ENCODE data around the gene GM2A.

DNA sequence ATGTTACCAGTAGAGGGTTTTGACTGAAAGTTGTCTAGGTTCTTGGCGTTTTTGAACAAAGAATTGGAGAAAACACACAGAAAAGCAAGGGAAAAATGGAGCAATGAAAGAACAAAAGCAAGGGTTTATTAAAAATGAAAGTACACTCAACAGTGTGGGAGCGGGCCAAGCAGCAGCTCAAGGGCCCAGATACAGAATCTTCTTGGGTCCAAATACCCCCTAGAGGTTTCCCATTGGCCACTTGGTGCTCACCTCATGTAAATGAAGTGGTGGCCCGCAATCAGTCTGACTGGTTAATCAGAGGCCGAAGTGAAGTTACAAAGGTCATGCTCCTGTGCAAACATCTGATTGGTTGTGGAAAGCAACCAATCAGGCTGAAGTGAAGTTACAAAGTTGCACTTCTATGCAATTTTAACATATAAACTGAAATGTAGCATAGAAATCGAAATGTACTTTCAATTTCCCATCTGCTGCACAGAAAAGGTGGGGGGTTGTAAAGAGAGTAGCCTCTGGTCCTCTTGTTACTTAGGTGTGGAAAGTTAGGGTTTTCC lies 1.9 kb upstream of the GM2A start:
- TF ChIP-seq FOXM1 (IDR thresholded peaks at IDR 0.05; ENCODE audit: borderline replicate concordance) (no peak), HDGF (IDR thresholded peaks at IDR 0.05; ENCODE audit: borderline replicate concordance) (no peak), BHLHE40 (IDR thresholded peaks at IDR 0.05; ENCODE audit: borderline replicate concordance) (no peak), SP1 (IDR thresholded peaks at IDR 0.05) (no peak), ELF4 (IDR thresholded peaks at IDR 0.05) (no peak), FOXA1 (IDR thresholded peaks at IDR 0.05) (no peak), SUZ12 (IDR thresholded peaks at IDR 0.05) (no peak), NFRKB (IDR thresholded peaks at IDR 0.05) (no peak), L3MBTL2 (conservative IDR thresholded peaks at IDR 0.05) (no peak), FOXK2 (IDR thresholded peaks at IDR 0.05) (no peak), CTBP1 (IDR thresholded peaks at IDR 0.05; ENCODE audit: borderline replicate concordance) (no peak)

Data from HEK293T (cell line).